GM21515 (cell line): ENCODE measurements around the gene YPEL2.
"Not testable (repeated sequence)": the region's sequence is repeated elsewhere in the genome, so short reads cannot be mapped to it uniquely, and the experiment has no call there.

Experiments used
- ATAC-seq: cut with Tn5 transposase; IDR thresholded peaks from one replicate; pipeline ENCODE4 v1.9.1; 2021; ENCODE audit not compliant: unreplicated experiment

Gene YPEL2

DNA sequence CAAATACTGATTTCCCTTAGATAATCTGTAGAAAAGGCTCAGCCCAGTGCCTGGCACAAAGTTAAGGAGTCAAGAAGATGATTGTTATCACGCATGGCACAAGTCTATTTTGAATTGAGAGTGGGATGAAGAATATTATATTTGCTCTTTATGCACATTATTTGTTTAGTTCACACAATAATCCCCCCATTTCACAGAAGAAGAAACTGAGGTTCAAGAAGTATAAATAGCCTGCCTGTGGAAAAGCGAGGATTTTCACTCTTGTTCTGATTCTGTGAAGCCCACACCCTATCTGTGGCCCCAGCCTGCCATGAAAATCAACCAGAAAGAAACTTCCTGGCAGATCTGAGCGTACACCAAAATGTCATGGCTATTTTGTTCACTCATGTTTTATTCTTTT lies 73.0 kb downstream of the YPEL2 start:
- no peak for ATAC-seq

DNA sequence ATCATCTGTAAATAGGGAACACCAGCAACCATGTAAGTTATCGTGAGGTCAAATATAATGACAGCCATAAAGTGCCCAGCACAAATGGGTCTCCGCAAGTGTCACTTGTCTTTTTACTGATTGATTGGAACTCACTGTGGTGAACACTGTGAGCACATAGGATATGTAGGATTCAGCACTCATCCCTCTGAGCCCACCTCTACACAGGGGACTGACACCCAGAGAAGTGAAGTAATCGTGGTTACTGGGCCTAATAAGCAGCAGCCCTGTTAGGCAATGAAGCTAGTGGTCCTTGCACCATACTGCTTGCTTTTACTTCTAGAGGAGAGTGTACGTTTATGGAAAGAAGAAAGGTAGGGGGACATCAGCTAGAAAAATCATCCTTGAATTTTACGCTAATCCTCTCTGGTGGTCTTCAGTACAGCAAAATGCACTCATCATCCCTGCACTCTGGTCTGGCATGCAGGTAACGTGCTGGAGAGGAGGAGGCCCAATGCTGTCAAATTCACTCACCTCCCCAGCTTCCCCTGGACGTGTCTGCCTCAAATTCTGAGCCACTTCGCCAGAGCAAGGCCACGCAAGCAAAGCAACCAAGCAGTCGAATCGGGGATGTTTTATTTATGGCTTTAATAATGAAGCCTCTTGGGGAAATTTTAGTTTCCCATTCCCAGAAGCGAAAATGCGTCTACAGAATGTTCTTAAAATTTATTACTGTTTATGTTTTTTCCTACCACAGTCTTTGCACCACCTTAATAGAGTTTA lies 74.7 kb downstream of the YPEL2 start:
- no peak for ATAC-seq

DNA sequence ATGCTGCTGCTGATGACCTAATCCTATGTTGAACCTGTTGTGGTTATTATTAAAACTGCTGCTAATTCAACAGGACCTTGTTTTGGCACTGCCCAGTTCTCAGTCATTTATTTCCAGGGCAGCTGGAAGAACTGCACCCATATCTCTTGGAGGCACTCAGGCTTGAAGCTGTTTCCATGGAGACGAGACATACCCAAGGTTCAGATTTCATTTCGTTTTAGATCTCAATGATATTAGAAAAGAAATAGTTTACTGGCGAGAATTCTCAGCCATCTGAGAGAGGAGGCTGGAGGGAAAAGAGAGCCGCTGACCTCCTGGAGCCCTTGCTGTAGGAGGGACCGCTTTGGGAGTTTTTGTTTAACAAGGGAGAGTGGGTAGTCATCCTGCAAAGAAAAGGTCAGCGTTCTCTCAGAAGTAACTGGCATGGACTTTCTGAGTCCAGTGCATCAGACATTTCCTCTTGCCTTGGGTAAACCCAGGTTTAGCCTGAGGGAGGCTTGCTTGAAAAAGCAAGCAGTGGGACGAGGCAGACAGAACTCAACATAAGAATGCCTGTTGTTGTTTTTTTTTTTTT lies 75.4 kb downstream of the YPEL2 start:
- no peak for ATAC-seq

DNA sequence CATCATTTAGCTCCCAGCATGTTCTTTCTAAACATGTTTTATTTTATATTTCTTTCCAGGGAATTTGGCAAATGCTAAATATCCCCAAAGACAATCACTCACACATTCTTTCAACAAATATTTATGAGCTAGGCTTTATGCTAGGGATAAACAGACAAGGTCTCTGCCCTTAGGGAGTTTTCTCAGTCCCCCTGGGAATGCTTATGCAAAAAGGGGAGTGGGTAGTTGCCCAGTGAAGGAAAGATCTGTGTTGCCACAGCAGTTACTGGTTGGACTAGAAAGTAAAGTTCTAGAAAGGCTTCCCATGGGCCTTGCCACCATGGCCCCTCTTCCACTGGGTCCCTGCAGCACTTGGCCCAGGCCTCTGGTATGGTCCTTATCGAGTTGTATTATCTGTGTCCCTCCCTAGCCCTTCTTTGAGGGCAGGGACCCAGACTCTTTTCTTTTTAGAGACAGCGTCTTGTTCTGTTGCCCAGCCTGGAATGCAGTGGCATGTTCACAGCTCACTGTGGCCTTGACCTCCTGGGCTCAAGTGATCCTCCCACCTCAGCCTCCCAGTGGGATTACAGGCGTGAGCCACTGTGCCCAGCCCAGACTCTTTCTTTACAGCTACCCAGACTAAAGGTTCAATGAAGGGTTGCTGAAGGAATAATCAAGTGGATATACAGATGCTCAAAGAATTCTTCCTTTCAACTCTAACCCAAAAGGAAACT lies 78.0 kb downstream of the YPEL2 start:
- ATAC-seq, result no peak

DNA sequence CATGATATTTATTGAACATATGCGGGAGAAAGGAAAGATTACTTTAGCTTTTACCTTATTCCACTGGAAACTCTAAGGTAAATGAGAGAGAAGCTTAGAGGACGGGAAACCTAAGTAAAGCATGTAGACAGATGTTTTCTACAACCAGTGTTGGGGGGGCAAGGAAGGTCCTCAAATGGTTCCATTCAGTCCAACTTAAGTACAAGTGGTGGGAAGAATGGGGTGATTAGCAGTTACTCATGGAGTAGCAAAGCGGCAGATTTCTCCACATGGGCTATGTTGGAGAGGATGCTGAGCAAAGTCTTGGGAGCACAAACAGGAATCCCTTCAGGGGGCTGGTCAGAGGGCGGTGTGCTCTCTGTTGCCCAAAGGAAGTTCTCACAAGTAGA lies 78.6 kb downstream of the YPEL2 start:
- ATAC-seq, result no peak

DNA sequence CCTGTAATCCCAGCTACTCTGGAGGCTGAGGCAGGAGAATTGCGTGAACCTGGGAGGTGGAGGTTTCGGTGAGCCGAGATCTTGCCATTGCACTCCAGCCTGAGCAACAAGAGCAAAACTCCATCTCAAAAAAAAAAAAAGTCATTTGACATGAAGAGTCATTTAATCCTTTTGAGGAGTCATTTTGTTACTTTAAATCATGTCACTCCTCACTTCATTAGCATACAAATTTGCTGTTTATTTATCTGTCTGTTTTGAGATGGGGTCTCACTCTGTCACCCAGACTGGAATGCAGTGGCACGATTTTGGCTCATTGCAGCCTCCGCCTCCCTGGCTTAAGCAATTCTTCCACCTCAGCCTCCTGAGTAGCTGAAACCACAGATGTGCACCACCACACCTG lies 81.0 kb downstream of the YPEL2 start:
- ATAC-seq, result not testable (repeated sequence)

DNA sequence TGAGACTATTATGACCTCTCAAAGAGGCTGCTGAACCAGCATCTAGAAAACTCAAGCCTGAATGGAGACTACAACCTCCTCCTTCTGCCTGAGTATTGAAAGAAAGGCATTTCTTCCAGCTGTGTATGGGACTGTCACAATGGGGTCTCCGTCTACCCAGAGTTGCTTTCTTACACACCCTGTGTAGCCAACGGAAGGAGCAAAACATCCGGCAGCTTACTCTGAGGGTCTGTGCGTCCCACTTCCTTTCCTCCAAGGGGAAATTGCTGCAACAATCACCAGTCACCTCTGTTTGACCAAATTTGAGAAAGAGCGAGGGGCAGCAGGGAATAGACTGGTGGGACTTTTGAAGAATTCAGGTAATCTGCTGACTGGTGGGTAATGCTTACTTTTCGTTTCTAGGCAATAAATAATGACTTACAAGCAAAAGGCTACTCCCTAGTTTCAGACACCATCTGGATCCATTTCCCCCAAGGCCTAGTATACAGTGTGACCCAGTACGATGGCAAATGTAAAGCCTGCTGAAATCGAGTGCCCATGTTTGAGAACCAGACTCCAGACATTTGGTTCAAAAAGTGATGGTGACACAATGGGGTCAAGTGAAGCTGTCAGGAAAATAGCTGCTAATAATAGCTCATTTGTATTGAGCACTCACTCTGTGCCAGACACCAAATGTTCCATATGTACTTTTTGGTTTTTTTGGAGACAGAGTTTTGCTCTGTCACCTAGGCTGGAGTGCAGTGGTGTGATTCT lies 81.7 kb downstream of the YPEL2 start:
- no peak for ATAC-seq

DNA sequence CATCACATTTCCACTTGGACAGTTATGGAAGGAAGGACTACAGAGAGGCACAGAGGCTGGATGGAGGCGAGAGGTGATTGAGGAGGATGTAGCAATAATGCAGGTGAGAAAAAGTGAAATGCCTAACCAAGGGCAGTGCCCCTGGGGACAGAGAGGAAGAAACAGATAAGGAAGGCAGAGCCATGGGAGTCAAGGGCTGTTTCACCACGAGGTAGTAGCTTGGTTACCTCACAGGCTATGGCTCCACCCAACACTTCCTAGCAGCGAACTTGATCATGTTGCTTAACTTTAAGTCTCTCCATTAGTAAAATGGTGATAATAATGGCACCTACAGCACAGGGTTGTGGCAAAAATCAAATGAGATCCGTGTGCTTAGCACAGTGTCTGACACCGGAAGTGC lies 83.9 kb downstream of the YPEL2 start:
- ATAC-seq, result no peak

DNA sequence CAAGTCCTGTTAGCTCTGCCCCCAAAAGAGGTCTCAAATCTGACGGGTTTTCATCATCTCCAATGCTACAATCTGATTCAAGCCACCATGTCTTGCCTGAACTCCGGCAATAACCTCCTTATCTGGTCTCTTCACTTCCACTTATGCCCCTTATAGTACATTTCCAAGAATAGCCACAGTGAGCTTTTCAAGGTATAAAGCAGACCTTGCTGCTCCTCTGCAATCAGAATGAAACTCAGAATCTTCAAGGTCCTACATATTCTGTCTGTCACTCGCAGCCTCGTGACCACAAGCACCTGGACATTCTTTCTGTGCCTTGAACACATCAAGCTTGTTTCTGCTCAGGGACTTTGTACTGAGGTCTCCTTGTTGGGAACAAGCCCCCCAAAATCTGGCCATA lies 84.7 kb downstream of the YPEL2 start:
- ATAC-seq, result no peak

DNA sequence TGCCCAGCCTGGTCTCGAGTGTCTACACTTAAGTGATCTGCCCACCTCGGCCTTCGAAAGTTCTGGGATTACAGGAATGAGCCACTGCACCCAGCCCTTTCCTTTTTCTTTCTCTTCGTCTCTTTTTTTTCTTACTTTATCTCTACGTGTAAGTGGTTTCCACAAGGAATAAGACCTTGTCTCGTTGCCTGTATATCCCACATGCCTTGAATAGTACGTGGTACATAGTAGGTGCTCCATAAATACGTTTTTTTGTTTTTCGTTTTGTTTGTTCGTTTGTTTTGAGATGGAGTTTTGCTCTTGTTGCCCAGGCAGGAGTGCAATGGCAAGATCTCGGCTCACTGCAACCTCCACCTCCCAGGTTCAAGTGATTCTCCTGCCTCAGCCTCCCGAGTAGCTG lies 86.0 kb downstream of the YPEL2 start:
- ATAC-seq, result no peak

DNA sequence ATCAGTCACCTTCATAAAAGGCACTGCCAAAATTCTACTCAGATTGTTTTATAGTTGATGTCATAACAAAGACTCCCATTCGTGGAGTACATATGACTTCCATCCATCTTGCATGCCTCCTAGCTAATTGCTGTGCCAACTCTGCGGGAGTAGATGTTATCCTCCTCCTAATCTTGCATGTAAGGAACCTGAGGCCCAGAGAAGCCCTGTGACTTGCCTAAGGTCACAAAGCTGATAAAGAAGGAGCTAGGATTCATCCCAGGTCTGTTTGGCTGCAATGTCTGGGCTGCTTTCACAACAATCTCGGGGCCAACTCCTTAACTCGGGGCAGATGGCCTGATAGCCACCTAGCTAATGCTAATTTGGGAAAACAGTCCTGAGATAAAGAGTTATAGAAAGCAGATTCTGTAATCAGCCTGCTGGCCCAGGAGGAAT lies 87.3 kb downstream of the YPEL2 start:
- ATAC-seq, result no peak

DNA sequence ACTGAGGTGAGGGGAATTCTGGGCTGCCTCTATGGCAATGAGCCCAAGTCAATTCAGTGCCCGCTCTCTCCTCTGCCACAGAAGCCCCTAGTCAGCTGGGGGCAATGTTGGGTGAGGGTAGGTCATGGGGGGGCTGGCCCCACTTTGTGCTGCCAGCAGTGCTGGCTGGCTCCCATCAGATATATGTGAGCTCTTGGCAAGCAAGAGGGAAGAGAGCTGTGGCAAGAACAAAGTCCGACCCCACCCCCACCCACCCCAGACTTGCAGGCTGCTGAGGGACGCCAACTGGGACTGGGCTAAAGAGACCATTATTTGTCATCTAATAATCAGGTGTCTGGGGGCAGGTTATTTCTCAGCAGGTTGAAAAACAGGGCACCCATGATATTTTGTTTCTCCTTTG lies 89.4 kb downstream of the YPEL2 start:
- no peak for ATAC-seq

DNA sequence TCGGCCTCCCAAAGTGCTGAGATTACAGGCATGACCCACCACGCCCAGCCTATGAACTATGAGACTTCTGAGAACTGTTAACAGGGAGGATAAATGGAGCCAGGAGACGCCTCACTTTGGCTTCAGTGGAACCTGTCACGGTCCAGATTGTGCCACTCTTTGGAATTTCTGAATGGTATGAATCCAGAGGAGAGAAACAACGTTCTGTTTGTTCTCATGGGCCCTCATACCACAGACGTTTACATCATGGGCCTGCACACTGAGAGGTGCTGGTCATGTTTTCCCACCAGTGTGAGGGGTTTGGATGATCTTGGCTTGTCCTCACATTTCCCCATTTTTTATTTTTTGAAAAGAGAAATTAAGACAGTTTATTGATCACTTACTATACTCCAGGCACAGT lies 90.3 kb downstream of the YPEL2 start:
- no peak for ATAC-seq

DNA sequence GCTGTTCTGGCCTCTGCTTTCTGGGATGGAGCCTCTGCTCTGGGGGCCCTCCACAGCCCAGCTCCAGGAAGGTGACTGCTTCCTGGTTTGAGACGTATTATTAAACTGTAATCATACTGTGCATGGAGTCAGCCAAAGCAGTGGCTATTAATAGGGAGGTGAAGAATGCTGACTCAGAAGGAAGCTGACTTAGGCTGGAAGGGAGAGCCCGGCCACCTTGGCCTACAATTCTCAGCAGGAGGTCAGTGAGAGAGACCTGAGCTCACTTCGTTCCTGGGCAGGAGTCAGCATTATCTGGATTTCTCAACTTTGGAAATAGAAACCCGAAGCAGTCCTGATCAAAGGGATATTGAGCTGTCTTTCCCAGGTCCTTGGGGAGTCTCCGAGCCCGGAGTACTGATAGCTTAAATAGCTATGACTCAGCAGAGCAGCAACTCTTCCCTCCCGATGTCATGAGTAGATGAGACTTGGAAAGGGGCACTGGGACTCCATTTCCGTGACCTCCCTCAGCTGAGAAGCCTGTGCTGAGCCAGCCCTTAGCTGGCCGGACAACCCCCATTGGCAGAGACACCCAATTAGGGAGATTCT lies 91.8 kb downstream of the YPEL2 start:
- ATAC-seq, result no peak

DNA sequence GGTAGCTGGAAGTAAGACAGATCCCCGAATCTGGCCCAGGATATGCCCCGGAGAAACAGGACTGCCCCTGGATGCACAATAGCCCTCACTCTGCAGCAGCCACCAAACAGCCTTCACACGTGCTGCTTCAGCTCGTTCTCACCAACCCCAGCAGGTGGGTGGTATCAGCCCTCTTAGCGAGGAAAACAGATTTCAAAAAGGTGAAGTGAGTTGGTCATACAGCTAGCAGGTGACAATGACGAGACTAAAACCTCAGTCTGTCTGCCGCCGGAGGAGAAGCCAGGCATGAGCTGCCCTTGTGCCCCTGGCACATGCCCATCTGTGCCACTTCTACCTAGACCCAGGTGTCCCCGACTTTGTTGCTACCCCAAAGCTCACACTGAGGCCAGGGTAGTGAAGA lies 92.4 kb downstream of the YPEL2 start:
- no peak for ATAC-seq

DNA sequence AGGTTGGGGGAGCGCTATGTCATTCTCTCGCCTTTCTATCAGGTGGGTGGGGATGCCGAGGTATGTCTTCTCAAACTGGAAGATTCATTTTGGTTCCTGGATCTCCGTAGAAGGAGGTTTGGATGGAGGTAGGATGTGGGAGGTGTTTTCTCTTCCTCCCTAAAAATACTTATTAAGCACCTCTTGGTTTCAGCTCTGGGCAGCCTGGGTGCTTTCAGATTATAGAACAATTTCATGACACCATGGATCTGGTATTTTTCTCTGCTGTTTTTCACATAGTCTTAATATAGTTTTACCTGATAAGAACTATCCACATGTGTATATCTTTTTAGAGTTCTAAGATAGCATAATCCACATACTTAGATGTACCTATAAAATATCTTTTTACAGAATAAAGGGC lies 92.9 kb downstream of the YPEL2 start:
- no peak for ATAC-seq

DNA sequence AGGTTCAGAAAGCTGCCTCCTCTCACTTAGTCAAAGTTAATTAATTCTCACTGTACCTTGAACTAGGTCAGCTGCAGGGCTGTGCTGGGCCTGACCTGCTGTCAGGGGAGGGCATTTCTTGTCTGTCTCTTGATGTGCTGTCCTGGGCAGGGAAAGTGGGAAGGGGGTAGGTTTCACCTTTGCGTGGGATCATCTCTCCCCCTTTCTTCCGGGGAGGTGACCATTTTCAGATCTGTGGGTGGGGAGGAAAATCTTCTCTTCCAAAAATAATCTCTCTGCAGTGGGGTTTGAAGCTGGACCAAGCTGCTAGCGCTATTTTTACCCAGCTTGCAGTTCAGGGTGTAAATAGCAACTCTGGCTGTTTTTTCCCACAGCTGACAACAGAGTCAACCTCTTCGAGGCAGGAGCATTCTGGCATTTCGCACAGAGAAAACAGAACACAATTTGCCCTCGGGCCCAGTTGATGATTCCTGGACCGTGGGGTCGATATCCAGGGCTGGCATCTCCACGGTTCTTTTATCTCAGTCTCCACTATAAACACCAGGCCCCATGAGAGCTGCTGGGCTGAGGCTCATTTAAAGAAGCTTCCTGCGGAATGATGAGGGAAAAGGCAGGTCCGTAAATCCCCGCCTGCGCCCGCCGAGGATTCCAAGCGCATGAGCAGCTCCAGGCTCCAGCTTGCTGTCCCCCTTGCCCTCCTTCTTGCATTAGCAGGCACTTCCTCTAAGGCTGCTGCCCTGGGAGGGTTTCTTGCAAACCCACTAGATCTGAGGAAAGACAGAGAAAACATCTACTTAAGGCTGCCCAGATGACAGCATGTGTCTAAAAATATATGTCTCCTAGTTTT lies 93.9 kb downstream of the YPEL2 start:
- no peak for ATAC-seq

DNA sequence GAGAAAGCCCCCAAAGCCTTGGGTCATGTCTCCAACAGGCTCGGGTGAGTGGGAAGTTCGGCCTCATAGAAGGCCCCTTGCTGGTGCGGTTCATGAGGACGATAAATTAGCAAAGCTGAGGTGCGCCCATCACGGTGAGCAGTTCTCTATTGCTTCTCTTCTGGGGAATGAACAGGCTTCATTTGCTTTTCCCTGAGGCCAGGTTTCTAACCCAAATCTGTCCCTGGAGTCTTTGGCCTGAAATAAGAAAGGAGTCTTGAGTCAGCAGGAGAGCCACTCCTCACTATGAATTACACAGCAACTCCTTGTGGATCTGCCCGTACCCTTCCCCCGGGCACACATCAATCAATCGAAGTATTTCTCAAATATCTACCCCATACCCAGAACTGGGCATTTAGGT lies 94.6 kb downstream of the YPEL2 start:
- no peak for ATAC-seq

DNA sequence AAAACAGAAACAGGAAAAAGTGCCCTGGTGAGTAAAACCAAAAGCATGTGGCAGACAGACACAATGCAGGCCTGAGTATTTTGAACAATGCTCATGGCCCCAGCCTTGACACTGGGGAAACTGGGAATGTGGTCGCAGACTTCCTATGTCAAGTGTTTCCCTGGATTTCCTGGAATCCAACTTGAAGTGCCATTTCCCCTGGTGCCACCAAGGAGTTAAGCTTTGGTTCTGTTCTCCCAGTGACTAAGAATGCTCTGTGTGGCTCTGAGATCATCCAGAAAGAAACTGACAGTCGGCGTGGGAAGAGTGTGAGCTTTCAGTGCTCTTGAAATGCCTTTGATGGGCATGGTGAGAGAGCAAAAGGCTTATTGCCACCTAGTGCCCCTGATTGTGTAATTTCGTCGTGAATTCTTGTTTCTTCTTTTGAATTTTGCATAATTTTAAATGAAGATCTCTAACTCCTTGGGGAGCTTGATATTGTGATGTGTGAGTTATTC lies 96.0 kb downstream of the YPEL2 start:
- no peak for ATAC-seq

DNA sequence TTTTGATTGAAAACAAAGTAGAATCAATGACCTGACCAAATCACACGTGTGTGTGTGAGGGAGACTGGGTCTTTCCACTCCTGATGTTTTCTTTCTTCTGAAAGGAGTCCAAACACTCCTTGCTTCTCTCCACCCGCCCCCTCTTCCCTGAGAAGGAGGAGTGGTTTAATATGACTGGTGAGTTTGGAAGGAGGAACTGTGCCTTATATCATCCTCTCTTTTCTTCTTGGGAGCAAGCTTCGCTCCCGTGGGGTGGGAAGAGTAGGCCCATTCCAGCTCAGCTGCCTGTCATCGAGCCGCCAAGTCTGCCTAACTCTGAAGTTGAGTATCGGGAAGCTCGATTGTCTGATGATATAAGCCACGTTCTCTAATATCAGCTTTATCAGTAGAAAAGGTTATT lies 96.5 kb downstream of the YPEL2 start:
- no peak for ATAC-seq
